ENCODE measurements around the gene KCNJ10.

DNA sequence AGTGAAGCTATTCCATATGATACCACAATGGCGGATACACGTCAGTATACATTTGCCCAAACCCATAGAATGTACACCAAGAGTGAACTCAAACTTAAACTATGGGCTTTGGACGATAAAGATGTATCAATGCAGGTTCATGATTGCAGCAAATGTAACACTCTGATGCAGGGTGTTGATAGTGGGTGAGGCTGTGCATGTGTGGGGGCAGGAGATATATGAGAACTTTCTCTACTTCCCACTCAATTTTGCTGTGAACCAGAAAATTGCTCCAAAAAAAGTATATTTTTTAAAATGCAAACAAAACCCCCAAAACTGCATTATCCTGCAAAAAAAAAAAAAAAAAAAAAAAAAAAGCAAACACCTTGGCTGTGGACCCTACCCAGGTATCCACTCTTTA lies 49.0 kb upstream of the KCNJ10 start:
- TF ChIP-seq TCF4 (CRISPR knock-in tag; IDR thresholded peaks at IDR 0.05; ENCODE audit: borderline replicate concordance) = no peak
- TF ChIP-seq ESRRG (CRISPR knock-in tag; IDR thresholded peaks at IDR 0.05) = no peak
- no peak for TF ChIP-seq ZFP3 (CRISPR knock-in tag; IDR thresholded peaks at IDR 0.05)
- TF ChIP-seq ZNF8 (CRISPR knock-in tag; IDR thresholded peaks at IDR 0.05) = no peak
- no peak for TF ChIP-seq ARNTL (CRISPR knock-in tag; IDR thresholded peaks at IDR 0.05; ENCODE audit: borderline replicate concordance, low read depth)
